Neural progenitor cell (in vitro differentiated cells): ENCODE results near the gene KLF13.

Source experiments
- CTCF ChIP-seq: fragments of 200-600 bp; sonication (generic); IDR thresholded peaks from 2 replicates; pipeline ENCODE4 v1.5.1; 2017; ENCODE audit warnings: antibody characterized with exemption, mild to moderate bottlenecking
- EZH2 ChIP-seq: fragments of 200-600 bp; sonication (generic); IDR thresholded peaks from 2 replicates; pipeline ENCODE4 v1.6.1; 2017; ENCODE audit warnings: antibody characterized with exemption, mild to moderate bottlenecking, moderate library complexity
- EZH2phosphoT487 ChIP-seq: fragments of 200-600 bp; sonication (generic); IDR thresholded peaks from 2 replicates; pipeline ENCODE4 v1.6.1; 2017; ENCODE audit warnings: antibody characterized with exemption

GRCh38 chr15:31369727-31370126 is 43.1 kb downstream of the KLF13 start:
- no peak for TF ChIP-seq CTCF
- no peak for TF ChIP-seq EZH2
- TF ChIP-seq EZH2phosphoT487: no peak
